Measurements from ENCODE around the gene OSBPL3.

The OSBPL3 gene

GRCh38 chr7:24888653-24889052 is 91.3 kb downstream of the OSBPL3 start:
- DNase-seq: no peak

GRCh38 chr7:24885716-24886115 is 94.3 kb downstream of the OSBPL3 start:
- no peak for DNase-seq

GRCh38 chr7:24885305-24885704 is 94.7 kb downstream of the OSBPL3 start:
- no peak for DNase-seq

GRCh38 chr7:24884401-24884800 is 95.6 kb downstream of the OSBPL3 start:
- DNase-seq: no peak

- DNase-seq: no peak
Measured at GRCh38 chr7:24883622-24884013, 96.4 kb downstream of the OSBPL3 start.

- no peak for DNase-seq
Measured at GRCh38 chr7:24882989-24883621, 96.9 kb downstream of the OSBPL3 start.

GRCh38 chr7:24881623-24882022 is 98.4 kb downstream of the OSBPL3 start:
- DNase-seq: no peak

- DNase-seq: no peak
Measured at GRCh38 chr7:24880886-24881285, 99.1 kb downstream of the OSBPL3 start.

- DNase-seq: no peak
Measured at GRCh38 chr7:24879291-24879690, 100.7 kb downstream of the OSBPL3 start.

GRCh38 chr7:24877790-24878311 is 102.1 kb downstream of the OSBPL3 start:
- DNase-seq: no peak

- DNase-seq: no peak
Measured at GRCh38 chr7:24874791-24875190, 105.2 kb downstream of the OSBPL3 start.

- DNase-seq: no peak
Measured at GRCh38 chr7:24873944-24874343, 106.0 kb downstream of the OSBPL3 start.

GRCh38 chr7:24871770-24872169 is 108.2 kb downstream of the OSBPL3 start:
- no peak for DNase-seq

- DNase-seq: no peak
Measured at GRCh38 chr7:24870766-24871165, 109.2 kb downstream of the OSBPL3 start.

GRCh38 chr7:24869572-24869971 is 110.4 kb downstream of the OSBPL3 start:
- DNase-seq: no peak

- no peak for DNase-seq
Measured at GRCh38 chr7:24868741-24869140, 111.2 kb downstream of the OSBPL3 start.

- DNase-seq: no peak
Measured at GRCh38 chr7:24866004-24866615, 113.9 kb downstream of the OSBPL3 start.

GRCh38 chr7:24864214-24864817 is 115.7 kb downstream of the OSBPL3 start:
- no peak for DNase-seq

GRCh38 chr7:24863626-24864025 is 116.4 kb downstream of the OSBPL3 start:
- no peak for DNase-seq

- DNase-seq: no peak
Measured at GRCh38 chr7:24862461-24862860, 117.5 kb downstream of the OSBPL3 start.

- DNase-seq: no peak
Measured at GRCh38 chr7:24861336-24861735, 118.6 kb downstream of the OSBPL3 start.

- DNase-seq: no peak
Measured at GRCh38 chr7:24860611-24861010, 119.4 kb downstream of the OSBPL3 start.

- no peak for DNase-seq
Measured at GRCh38 chr7:24858108-24858977, 121.6 kb downstream of the OSBPL3 start.
